Sigmoid colon (tissue), 7 donors: Measurements from ENCODE around the gene ZNF215. TPM values are rescaled to one million over a fixed set of nuclear protein-coding genes. Genes with fewer than 3 reads are reported as not detected.
"Not testable (repeated sequence)": the region's sequence is repeated elsewhere in the genome, so short reads cannot be mapped to it uniquely, and the experiment has no call there.

ENCODE experiments used
- DNase-seq: peaks from one replicate; pipeline ENCODE4 v3.0.0-alpha.2; 2019
- H3K27ac ChIP-seq, 4 donors: fragments of 200-600 bp; sonication (generic); one replicate each; pipeline ENCODE4 v1.5.1; 2016 to 2019; ENCODE audit warnings: mild to moderate bottlenecking in 1 of 4
- H3K27me3 ChIP-seq, 3 donors: fragments of 200-600 bp; sonication (generic); one replicate each; pipeline ENCODE4 v1.5.1; 2019; ENCODE audit warnings: mild to moderate bottlenecking in 1 of 3
- H3K36me3 ChIP-seq, 4 donors: fragments of 200-600 bp; sonication (generic); one replicate each; pipeline ENCODE4 v1.5.1; 2016 to 2019
- H3K4me1 ChIP-seq, 4 donors: fragments of 200-600 bp; sonication (generic); one replicate each; pipeline ENCODE4 v1.5.1; 2017 to 2019
- H3K4me3 ChIP-seq, 4 donors: fragments of 200-600 bp; sonication (generic); one replicate each; pipeline ENCODE4 v1.5.1; 2017 to 2019; ENCODE audit warnings: mild to moderate bottlenecking in 2 of 4, moderate library complexity in 1 of 4
- H3K9me3 ChIP-seq, 4 donors: fragments of 200-600 bp in 3 of 4; sonication (generic) in 3 of 4; one replicate each; pipeline versions ENCODE4 v1.5.1 to v1.6.1; 2013 to 2019
- CTCF ChIP-seq, 4 experiments: fragments of 450-650 bp in 3 of 4; fragments of 200-600 bp in 1 of 4; IDR thresholded peaks; one replicate each; pipeline ENCODE4 v1.5.1; 2016 to 2019; ENCODE audit warnings: antibody characterized with exemption in 4 of 4, mild to moderate bottlenecking in 3 of 4, moderate library complexity in 2 of 4
- EP300 ChIP-seq, 4 donors: sonication (generic); formaldehyde crosslinking; IDR thresholded peaks; one replicate each; pipeline ENCODE4 v1.6.1; 2017; ENCODE audit warnings: antibody characterized with exemption in 4 of 4
- POLR2A ChIP-seq, 2 donors: fragments of 450-650 bp; IDR thresholded peaks; one replicate each; pipeline ENCODE4 v1.6.1; 2016; ENCODE audit warnings: antibody characterized with exemption in 2 of 2, mild to moderate bottlenecking in 2 of 2, moderate library complexity in 2 of 2
- POLR2AphosphoS5 ChIP-seq, 4 donors: sonication (generic); formaldehyde crosslinking; IDR thresholded peaks; one replicate each; pipeline ENCODE4 v1.6.1; 2017; ENCODE audit warnings: antibody characterized with exemption in 4 of 4
- WGBS, 2 donors: extraction: QIAGEN DNeasy Blood & Tissue Kit; methylation state at CpG; one replicate each; pipeline ENCODE4 v1.1.7; 2013; 5-methylcytosine and 5-hydroxymethylcytosine counted together
- intact Hi-C: fragments of 100-400 bp; cut with DNase I; formaldehyde crosslinking; loops from one replicate; pipeline ENCODE4 v1.15.1; 2023
- polyA plus RNA-seq, 3 donors: library from polyadenylated mRNA; stranded (reverse); fragments of 200-250 nt; gene quantifications; one replicate each; pipeline ENCODE4 v1.2.3, GENCODE V29; 2013
- total RNA-seq, 4 donors: library from RNA; depleted of rRNA; stranded (reverse); fragments of >200 nt; gene quantifications; one replicate each; pipeline ENCODE4 v1.1.0, GENCODE V29; 2016
- donor health status: healthy with polysubstance abuse.
- donor health status: Bipolar disorder and iron deficiency.
- donor health status: healthy.

Gene ZNF215
- total and polyA plus RNA-seq, 7 donors, result 0.41 to 3.0 (median 1.1) TPM

DNA sequence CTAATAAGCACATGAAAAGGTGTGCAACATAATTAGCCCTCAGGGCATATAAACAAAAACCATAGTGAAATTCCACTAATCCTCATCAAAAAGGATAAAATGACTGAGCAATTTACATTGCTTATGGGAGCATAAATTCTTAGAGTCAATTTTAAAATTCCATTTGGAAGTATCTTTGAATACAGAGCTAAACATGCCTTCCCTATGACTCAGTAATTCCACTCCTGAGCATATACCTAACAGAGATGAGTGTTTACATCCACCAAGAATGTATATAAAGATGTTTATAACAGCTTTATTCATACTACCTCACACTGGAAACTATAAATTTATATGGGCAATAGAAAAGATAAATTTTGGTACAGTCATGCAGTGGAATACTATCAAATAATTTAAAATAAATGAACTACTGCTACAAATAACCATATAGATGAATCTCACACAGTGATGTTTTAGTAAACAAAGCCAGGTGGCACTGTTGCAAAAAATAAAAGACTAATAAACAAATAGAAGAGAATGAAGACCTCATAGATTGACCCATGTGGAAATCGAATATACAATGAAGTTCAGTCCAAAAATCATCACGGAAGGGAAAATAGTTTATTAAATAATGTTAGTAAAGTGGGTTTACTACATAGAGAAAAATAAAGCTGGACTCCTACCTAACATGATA is 25.8 kb upstream of the ZNF215 start:
- intact Hi-C loops, result no loop called here
- Histone ChIP-seq H3K27ac (no peak overlapping the region), H3K27me3 (no peaks in the 10 kb centered on the region), H3K36me3 (no peaks in the 10 kb centered on the region), H3K9me3 (no peaks in the 10 kb centered on the region), H3K4me3 (no peak overlapping the region), H3K4me1 (no peaks in the 10 kb centered on the region)
- TF ChIP-seq CTCF (IDR thresholded peaks at IDR 0.05), result no peak
- no peak for TF ChIP-seq EP300 (IDR thresholded peaks at IDR 0.05)
- no peak for TF ChIP-seq POLR2A (IDR thresholded peaks at IDR 0.05)
- TF ChIP-seq POLR2AphosphoS5 (IDR thresholded peaks at IDR 0.05), result no peak
- WGBS, 2 donors, result 47 to 61% methylated on average over 2 of the region's 2 CpGs
- DNase-seq, result no peak

DNA sequence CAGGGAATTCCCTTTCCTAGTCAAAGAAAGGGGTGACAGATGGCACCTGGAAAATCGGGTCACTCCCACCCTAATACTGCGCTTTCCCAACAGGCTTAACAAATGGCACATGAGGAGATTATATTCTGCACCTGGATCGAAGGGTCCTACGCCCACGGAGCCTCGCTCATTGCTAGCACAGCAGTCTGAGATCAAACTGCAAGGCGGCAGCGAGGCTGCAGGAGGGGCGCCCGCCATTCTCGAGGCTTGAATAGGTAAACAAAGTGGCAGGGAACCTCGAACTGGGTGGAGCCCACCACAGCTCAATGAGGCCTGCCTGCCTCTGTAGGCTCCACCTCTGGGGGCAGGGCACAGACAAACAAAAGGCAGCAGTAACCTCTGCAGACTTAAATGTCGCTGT is 21.4 kb upstream of the ZNF215 start:
- H3K36me3 ChIP-seq, H3K4me1 ChIP-seq, intact Hi-C loops, H3K27me3 ChIP-seq, H3K9me3 ChIP-seq, H3K4me3 ChIP-seq, DNase-seq, H3K27ac ChIP-seq: not testable (repeated sequence)
- WGBS, 2 donors, result 78 to 91% methylated on average over 13 of the region's 13 CpGs

GRCh38 chr11:6911378-6911777 is 14.8 kb upstream of the ZNF215 start:
- peaks cover 0 to 4% (median 0%) of the 10 kb centered on the region in 4 donors for H3K4me1 ChIP-seq
- H3K36me3 ChIP-seq, result no peaks in the 10 kb centered on the region
- H3K27me3 ChIP-seq, result no peaks in the 10 kb centered on the region
- no peak overlapping the region for H3K4me3 ChIP-seq
- TF ChIP-seq CTCF (IDR thresholded peaks at IDR 0.05) (no peak), POLR2A (IDR thresholded peaks at IDR 0.05) (no peak), EP300 (IDR thresholded peaks at IDR 0.05) (no peak), POLR2AphosphoS5 (IDR thresholded peaks at IDR 0.05) (no peak)
- WGBS, 2 donors, result 95 to 97% methylated on average over 3 of the region's 3 CpGs
- intact Hi-C loops, result no loop called here
- H3K27ac ChIP-seq, result no peak overlapping the region
- DNase-seq, result no peak
- no peaks in the 10 kb centered on the region for H3K9me3 ChIP-seq

DNA sequence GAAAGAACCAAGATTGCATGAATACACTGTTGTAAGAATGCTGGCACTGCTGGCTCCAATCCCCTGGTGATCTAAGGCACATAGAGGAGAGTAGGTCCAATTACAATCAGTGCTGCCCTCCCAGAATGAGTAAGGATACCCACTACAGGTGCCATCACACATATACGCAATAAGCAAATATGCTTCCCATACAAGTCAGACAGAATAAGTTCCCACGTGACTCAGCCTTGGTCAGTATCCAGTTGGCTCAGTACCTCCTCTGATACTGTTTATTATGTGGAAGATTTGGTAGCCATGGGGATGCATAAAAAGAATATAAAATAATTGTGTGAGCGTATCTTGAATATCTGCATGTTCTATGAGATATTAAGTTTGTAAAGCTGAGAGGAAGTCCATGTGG is 14.3 kb upstream of the ZNF215 start:
- no peak for DNase-seq
- H3K36me3 ChIP-seq, result no peaks in the 10 kb centered on the region
- H3K4me3 ChIP-seq, result no peak overlapping the region
- peaks cover 0 to 4% (median 0%) of the 10 kb centered on the region in 4 donors for H3K4me1 ChIP-seq
- H3K27ac ChIP-seq, result no peak overlapping the region
- WGBS, 2 donors, result 23 to 74% methylated on average over 3 of the region's 3 CpGs
- no peaks in the 10 kb centered on the region for H3K27me3 ChIP-seq
- no peaks in the 10 kb centered on the region for H3K9me3 ChIP-seq
- no peak for TF ChIP-seq CTCF (IDR thresholded peaks at IDR 0.05)
- TF ChIP-seq POLR2AphosphoS5 (IDR thresholded peaks at IDR 0.05), result no peak
- TF ChIP-seq POLR2A (IDR thresholded peaks at IDR 0.05), result no peak
- TF ChIP-seq EP300 (IDR thresholded peaks at IDR 0.05), result no peak
- intact Hi-C loops, result no loop called here

DNA sequence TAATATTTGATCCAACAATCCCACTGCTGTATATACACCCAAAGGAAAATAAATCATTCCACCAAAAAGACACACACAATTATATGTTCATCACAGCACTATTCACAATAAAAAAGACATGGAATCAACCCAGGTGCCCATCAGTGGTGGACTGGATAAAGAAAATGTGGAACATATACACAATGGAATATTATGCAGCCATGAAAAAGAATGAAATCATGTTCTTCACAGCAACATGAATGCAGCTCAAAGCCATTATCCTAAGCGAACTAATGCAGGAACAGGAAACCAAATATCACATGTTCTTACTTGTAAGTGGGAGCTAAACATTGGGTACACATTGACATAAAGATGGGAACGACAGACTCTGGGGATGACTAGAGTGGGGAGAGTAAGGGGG is 6.5 kb upstream of the ZNF215 start:
- intact Hi-C loops, result loop anchor here (10.0 kb wide), 1 partner anchor 75 kb away; no protein-coding TSS in a partner anchor
- no peak for DNase-seq

More for the DNA sequence above, 6.5 kb upstream of the ZNF215 start:
- 54 to 60% methylated on average over 2 of the region's 2 CpGs for WGBS, 2 donors
- no peak for TF ChIP-seq CTCF (IDR thresholded peaks at IDR 0.05)
- no peak for TF ChIP-seq EP300 (IDR thresholded peaks at IDR 0.05)
- TF ChIP-seq POLR2A (IDR thresholded peaks at IDR 0.05), result no peak
- no peak for TF ChIP-seq POLR2AphosphoS5 (IDR thresholded peaks at IDR 0.05)
- Histone ChIP-seq H3K9me3 (peaks cover 0 to 3% (median 0%) of the 10 kb centered on the region in 4 donors), H3K4me3 (no peak overlapping the region), H3K4me1 (no peaks in the 10 kb centered on the region), H3K27ac (no peak overlapping the region), H3K36me3 (no peaks in the 10 kb centered on the region), H3K27me3 (no peaks in the 10 kb centered on the region)
